SW480 (cell line): Measurements from ENCODE around the gene UGT1A5.
"Not testable (repeated sequence)": the region's sequence is repeated elsewhere in the genome, so short reads cannot be mapped to it uniquely, and the experiment has no call there.

Source experiments
- DNase-seq: peaks from one replicate; pipeline ENCODE4 v3.0.0-alpha.2; 2016; ENCODE audit warnings: low spot score

The UGT1A5 gene

GRCh38 chr2:233693963-233694362, 18.7 kb upstream of the UGT1A5 start:
- no peak for DNase-seq

GRCh38 chr2:233698740-233699139, 14.0 kb upstream of the UGT1A5 start:
- DNase-seq = no peak

DNA sequence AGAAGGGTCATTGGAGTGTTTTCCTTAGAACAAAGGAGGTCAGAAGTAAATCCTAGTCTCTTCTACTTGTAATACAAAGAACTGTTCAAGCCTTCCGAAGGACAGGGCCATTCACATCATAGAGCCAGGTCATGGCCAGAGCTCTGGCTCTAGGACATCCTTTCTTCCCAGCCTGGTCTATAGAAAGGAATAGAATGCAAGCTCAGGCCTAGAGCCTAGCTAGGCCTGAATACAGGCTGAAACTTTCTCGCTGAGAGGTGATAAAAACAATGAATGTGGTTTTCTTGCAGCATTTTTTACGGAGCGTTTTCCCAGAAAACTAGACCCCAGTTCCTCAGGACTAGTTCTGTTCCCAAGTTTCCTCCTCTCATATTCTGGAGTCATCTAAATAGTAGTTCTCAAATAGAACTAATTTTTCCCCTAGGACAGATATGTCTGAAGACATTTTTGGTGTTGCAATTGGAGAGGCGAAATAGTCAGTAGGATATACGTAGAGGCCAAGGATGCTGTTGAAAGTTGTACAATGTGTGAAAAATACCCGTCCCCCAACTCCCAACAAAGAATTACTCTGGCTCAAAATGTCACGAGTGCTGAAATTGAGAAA, 13.2 kb upstream of the UGT1A5 start:
- DNase-seq = no peak

GRCh38 chr2:233700028-233700635, 12.6 kb upstream of the UGT1A5 start:
- no peak for DNase-seq

DNA sequence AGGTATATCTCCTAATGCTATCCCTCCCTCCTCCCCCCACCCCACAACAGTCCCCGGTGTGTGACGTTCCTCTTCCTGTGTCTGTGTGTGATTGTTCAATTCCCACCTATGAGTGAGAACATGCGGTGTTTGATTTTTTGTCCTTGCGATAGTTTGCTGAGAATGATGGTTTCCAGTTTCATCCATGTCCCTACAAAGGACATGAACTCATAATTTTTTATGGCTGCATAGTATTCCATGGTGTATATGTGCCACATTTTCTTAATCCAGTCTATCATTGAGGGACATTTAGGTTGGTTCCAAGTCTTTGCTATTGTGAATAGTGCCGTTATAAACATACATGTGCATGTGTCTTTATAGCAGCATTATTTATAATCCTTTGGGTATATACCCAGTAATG, 11.9 kb upstream of the UGT1A5 start:
- not testable (repeated sequence) for DNase-seq

- DNase-seq = no peak
Measured at GRCh38 chr2:233702238-233702637, 10.5 kb upstream of the UGT1A5 start.

DNA sequence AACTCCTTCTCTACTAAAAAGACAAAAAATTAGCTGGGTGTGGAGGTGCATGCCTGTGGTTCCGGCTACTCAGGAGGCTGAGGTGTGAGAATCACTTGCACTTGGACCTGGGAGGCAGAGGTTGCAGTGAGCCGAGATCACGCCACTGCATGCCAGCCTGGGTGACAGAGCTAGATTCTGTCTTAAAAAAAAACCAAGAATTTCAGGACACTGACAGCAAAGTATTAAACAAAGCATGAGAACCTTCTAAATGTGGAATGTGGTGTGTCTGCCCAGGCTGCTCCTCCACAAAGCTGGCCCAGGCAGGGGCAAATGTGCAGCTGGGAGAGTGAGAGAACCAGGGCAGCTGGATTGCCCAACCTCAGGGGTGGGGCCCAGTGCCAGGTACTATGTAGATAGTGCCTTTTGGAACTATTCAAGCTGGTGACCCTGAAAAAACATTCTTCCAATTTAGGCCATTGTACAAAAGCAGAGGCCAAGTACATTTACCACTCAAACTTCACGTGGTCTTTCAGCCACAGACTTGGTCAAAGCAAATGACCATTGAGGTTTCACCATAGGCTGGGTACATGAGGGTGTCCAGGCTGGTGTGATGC, 6.7 kb upstream of the UGT1A5 start:
- no peak for DNase-seq

DNA sequence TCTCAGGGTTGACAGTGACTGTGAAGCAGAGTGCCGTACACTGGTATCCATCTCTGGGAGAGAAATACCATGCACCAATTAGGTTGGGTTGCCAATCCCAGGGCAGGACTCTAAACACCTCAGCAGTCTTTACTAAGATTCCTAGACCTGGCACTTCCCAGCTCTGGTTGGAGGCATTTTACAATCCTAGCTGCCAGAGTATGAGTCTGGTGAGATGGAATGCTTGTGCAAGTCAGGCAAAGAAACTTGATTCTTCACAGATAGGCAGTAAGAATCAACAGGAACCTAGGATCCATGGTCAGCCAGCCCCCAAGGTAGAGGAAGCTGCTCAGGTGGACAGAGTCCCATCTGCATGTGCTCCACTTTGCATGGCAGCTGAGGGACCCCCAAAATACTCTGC, 6.0 kb upstream of the UGT1A5 start:
- DNase-seq = no peak

GRCh38 chr2:233707940-233708644, 4.6 kb upstream of the UGT1A5 start:
- no peak for DNase-seq

DNA sequence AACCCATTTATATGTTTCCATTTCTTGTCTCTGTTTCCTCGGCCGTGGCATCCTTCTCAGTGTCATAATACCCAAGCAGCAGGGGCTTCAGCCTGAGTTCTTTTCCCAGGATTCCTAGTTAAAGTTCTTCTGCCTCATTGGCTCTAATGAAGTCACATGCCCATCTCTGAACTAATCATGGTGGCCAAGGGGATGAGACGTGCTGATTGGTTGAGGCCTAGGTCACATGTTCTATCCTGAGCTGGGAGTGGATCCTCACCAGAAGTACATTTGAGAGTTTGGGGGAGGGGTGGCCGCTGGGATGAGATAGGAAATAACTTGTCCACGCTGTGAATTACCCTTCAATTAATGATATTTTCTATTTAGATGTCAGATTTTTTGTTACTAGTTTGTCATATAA, 3.8 kb upstream of the UGT1A5 start:
- no peak for DNase-seq

DNA sequence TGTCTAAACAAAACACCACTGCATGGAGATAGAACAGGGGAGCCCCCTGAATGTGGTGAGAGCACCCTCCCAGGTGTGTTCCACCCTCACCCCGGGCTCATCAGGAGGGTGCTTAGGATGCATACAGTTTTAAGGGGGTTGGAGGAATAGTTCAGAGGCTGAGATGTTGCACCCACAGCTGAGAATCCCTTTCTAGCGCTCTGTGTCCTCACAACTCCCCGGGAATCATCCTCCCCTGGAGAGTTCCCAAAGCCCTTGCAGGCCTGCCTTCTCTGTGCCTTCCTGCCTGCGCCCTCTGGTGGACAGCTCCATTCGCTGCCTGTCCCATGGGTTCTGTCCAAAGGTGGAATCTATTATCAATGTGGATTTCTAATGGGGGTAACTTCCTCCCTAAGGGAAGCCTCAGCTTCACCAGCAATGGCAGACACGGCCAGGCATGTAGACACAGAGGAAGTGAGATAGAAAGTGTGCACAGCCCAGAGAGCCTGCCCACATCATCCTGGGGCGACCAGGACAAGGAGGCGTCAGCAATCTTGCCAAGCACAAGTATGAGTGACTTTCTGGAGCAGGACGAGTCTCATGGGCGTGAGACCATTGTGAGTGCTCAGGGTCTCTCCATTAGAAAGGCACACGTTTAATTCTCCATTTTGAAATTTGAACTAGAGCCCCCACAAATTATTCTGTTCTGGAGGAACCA, 1.2 kb upstream of the UGT1A5 start:
- DNase-seq = peak; percentile 59

DNA sequence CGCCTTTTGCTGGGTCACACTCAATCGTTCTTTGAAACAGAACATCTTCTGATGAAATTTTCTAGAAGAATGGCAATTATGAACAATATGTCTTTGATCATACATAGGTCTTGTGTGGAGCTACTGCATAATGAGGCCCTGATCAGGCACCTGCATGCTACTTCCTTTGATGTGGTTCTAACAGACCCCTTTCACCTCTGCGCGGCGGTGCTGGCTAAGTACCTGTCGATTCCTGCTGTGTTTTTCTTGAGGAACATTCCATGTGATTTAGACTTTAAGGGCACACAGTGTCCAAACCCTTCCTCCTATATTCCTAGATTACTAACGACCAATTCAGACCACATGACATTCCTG, 532 bp downstream of the UGT1A5 start:
- DNase-seq = peak; percentile 89

DNA sequence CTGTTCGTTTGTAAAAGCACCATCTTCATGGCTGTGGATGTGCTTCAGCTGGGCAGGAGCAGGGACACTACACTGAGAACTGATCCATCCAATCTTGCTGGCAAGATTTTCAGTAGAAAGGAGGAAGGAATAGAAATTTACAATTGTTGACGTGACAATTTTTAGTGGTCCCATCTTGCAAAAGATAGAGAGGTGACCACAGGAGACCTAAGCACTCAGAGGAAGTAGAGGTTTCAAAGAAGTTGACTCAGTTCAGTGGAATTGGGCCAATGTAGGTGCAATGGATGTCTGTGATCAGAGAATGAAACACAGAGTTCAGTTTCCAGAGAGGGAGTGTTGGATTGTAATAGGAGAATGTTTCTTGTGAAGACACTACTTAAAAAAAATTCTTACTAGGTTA, 1.4 kb downstream of the UGT1A5 start:
- peak; percentile 56 for DNase-seq

GRCh38 chr2:233718552-233718951, 5.8 kb downstream of the UGT1A5 start, which contains the start of gene UGT1A4:
TSS of gene UGT1A4 (plus strand) at chr2:233718736. CDS start at chr2:233718821, 85 bp downstream.
- no peak for DNase-seq

- DNase-seq = peak; percentile 36
Measured at GRCh38 chr2:233728723-233729301, 16.1 kb downstream of the UGT1A5 start, which contains the start of gene UGT1A3. TSS of gene UGT1A3 (plus strand) at chr2:233729042. CDS start at chr2:233729127, 85 bp downstream.

- not testable (repeated sequence) for DNase-seq
Measured at GRCh38 chr2:233736868-233737653, 24.4 kb downstream of the UGT1A5 start.

DNA sequence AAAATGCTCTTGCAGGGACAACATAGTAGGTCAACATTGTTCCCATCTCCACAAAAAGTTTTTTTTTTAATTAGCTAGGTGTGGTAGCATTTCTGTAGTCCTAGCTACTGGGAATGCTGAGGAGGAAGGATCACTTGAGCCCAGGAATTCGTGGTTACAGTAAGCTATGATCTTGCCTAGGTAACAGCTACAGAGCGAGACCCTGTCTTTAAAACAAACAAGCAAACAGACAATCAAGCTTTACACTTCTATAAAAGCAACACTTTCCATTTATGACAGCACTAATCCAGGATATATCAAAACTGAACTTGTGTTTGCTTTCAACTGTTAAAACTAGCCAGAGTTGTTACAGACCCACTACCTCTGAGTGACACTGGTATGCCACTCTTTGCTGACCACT, 28.2 kb downstream of the UGT1A5 start:
- no peak for DNase-seq

DNA sequence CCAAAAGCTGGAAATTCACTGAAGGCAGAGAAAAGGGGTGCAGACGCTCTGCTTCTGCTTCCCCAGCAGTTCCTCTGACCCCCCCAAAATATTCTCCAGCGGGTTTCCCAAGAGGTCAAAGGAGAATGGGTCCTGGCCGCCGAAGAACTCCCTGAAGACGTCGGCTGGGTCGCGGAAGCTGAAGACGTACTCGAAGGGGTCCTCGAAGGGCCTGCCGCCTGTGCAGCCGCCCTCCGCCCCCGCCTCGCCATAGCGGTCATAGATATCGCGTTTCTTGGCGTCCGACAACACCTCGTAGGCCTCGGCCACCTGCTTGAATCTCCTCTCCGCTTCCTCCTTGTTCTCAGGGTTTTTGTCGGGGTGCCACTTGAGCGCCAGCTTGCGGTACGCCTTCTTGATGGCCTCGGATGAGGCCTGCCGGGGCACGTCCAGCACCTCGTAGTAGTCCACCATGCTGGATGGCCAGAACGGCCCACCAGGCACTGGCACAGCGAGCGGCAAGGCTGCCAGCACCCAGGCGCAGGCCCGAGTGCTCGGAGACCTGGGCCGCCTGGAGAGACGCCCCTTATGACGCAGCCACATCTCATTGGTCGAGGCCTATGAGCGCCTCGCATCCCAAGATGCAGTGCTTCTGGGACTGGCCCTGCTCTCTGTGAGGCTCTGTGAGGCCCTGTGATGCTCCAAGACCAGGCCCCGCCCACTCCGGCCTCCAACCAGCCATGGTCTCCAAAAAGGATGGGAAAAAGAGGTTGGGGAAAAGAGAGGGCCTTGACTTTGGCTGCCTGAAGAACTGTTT, 31.0 kb downstream of the UGT1A5 start:
- DNase-seq = no peak

DNA sequence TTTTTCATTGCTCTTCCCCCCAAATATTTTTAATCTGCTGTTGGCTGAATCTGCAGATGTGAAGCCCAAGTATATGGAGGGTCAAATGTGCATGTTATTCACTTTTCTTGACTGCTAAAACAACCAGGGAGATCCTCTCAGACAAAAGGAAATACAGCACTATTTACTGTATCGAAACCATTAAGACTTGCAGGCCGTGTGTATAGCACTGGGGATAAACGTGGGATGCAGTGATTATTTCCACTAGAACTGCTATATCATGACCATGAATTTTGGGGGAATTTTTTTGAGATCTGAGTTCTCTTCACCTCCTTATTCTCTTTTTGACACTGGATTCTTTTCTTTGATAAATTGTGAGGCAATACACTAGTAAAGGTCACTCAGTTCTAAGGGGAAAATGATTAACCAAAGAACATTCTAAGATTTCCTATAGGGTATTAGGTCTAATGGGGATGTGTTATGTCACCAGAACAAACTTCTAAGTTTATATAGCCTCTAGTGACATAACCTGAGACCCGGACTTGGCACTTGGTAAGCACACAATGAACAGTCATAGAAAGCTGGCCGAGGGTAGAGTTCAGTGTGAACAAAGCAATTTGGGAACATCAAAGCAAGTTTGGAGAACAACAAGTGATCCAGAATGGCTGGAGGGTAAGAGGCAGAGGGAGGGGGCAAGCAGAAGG, 32.5 kb downstream of the UGT1A5 start:
- DNase-seq = no peak

DNA sequence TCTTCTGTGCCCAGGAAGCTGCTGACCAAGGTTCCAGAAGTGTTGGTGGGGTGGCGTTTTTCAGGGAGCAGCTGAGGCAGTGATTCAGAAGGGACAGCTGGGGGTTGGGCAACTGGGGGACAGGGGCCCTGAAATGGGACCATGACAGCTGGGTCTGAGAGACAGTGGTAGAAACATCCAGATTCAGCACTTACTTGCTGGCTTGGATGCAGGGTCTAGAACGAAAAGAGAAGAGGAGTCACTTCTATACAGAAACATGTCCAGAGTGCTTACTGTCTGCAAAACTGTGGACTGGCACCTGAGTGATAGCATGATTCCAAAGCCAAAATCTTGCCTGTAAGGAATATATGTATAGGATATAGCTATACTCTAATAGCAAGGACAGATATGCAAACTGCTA, 33.1 kb downstream of the UGT1A5 start:
- DNase-seq = not testable (repeated sequence)
